K562 (cell line): Measurements from ENCODE around the gene PRSS57. TPM values are rescaled to one million over a fixed set of nuclear protein-coding genes. Genes with fewer than 3 reads are reported as not detected.

Source experiments
- ATAC-seq: fragments of 200-7000 bp; cut with Tn5 transposase; 3 replicates; pipeline ENCODE4 v1.9.1; 2020; ENCODE audit warnings: moderate library complexity
- BruUV-seq: library from RNA; stranded (reverse); fragments of 400-500 nt; replicated peaks from 2 replicates; lab custom pipeline; 2021; lab: Mats Ljungman, UMichigan
- CTCF ChIA-PET: fragments of 300-600 bp; formaldehyde crosslinking; extraction: SDS; loops from one replicate; lab custom pipeline; 2021; ENCODE audit warnings: low intra/inter-chr PET ratio; lab: Yijun Ruan, JAX
- POLR2A ChIA-PET: fragments of 300-600, 350-650 bp; sonication (Branson Sonifier 250); formaldehyde crosslinking; extraction: SDS; loops from one replicate; lab custom pipeline; 2021; ENCODE audit warnings: antibody characterized with exemption, inconsistent platforms; lab: Yijun Ruan, JAX
- DNase-seq, 4 experiments: peaks; one replicate each; pipeline versions ENCODE4 v3.0.0 to v3.0.0-alpha.2; 2011 to 2018; ENCODE audit warnings: low spot score in 3 of 4, mixed read lengths in 3 of 4; ENCODE audit errors: extremely low read depth in 1 of 4
- FAIRE-seq: peaks from 2 replicates; lab custom pipeline; 2011; peaks lifted over from hg19 to GRCh38; lab: Jason Lieb, UNC
- H2AFZ ChIP-seq: 2 replicates; pipeline ENCODE4 v1.6.0; 2011; ENCODE audit warnings: low read depth, low read length, control low read depth, inconsistent platforms
- H3K27ac ChIP-seq: fragments of 200-600 bp; 3 replicates; pipeline ENCODE4 v1.8.0; 2011; ENCODE audit warnings: low read depth, mild to moderate bottlenecking, control low read depth, inconsistent platforms, low read length, moderate library complexity, mixed read lengths; ENCODE audit errors: extremely low read depth
- H3K27me3 ChIP-seq, 2 experiments: fragments of 300-600 bp in 1 of 2; 2 replicates in 1 of 2; 3 replicates in 1 of 2; pipeline versions ENCODE4 v1.6.0 to v1.8.0; 2011; ENCODE audit warnings: inconsistent platforms in 2 of 2, low read length in 2 of 2, mild to moderate bottlenecking in 1 of 2, mixed read lengths in 1 of 2, moderate library complexity in 1 of 2; ENCODE audit not compliant: control insufficient read depth in 2 of 2, insufficient read depth in 2 of 2
- H3K36me3 ChIP-seq: fragments of 300-600 bp; 3 replicates; pipeline ENCODE4 v1.8.0; 2011; ENCODE audit warnings: mild to moderate bottlenecking, low read length, inconsistent platforms; ENCODE audit not compliant: control insufficient read depth, insufficient read depth
- H3K4me1 ChIP-seq, 2 experiments: fragments of 200-600 bp in 1 of 2; replicated peaks in 1 of 2; 2 replicates in 1 of 2; 3 replicates in 1 of 2; pipeline versions ENCODE4 v1.5.1 to v1.8.0; 2011; ENCODE audit warnings: inconsistent platforms in 2 of 2, low read length in 2 of 2, mild to moderate bottlenecking in 1 of 2, mixed read lengths in 1 of 2, moderate library complexity in 1 of 2; ENCODE audit not compliant: control insufficient read depth in 2 of 2, insufficient read depth in 2 of 2
- H3K4me2 ChIP-seq: 2 replicates; pipeline ENCODE4 v1.6.1; 2011; ENCODE audit warnings: low read length, control low read depth, inconsistent platforms, mixed read lengths; ENCODE audit not compliant: insufficient read depth
- H3K4me3 ChIP-seq: fragments of 200-600 bp; sonication (generic), shearing (Covaris generic); 2 replicates; pipeline ENCODE4 v1.5.1; 2016; ENCODE audit warnings: control low read depth, inconsistent platforms
- H3K79me2 ChIP-seq: fragments of 200-600 bp; 3 replicates; pipeline ENCODE4 v1.8.0; 2011; ENCODE audit warnings: low read length, inconsistent platforms; ENCODE audit not compliant: control insufficient read depth, insufficient read depth
- H3K9ac ChIP-seq, 2 experiments: 2 replicates each; pipeline versions ENCODE4 v1.6.0 to v1.6.1; 2011; ENCODE audit warnings: low read depth in 2 of 2, low read length in 2 of 2, control low read depth in 1 of 2, inconsistent platforms in 1 of 2, mild to moderate bottlenecking in 1 of 2, mixed read lengths in 1 of 2; ENCODE audit not compliant: insufficient read depth in 1 of 2
- H3K9me1 ChIP-seq: one replicate; pipeline ENCODE4 v1.6.0; 2011; ENCODE audit warnings: inconsistent platforms, mild to moderate bottlenecking, low read length, moderate library complexity; ENCODE audit not compliant: control insufficient read depth, insufficient read depth
- H3K9me3 ChIP-seq: replicated peaks from 2 replicates; pipeline ENCODE4 v1.5.1; 2011; ENCODE audit warnings: low read depth, low read length, inconsistent platforms; ENCODE audit not compliant: control insufficient read depth, insufficient read depth
- H4K20me1 ChIP-seq: replicated peaks from 2 replicates; pipeline ENCODE4 v1.6.1; 2011; ENCODE audit warnings: low read length, inconsistent platforms, mixed read lengths; ENCODE audit not compliant: control insufficient read depth, insufficient read depth
- ATF1 ChIP-seq, 2 experiments: fragments of 450-650 bp in 1 of 2; IDR thresholded peaks; 2 replicates each; pipeline ENCODE4 v1.6.1; 2016; ENCODE audit warnings: missing compliant biosample characterization in 1 of 2, missing genetic modification characterization in 1 of 2
- ETV5 ChIP-seq: sonication (generic); formaldehyde crosslinking; IDR thresholded peaks from 2 replicates; pipeline ENCODE4 v1.4.0; 2020; ENCODE audit warnings: low read depth, mild to moderate bottlenecking, missing genetic modification reagents
- FOXA1 ChIP-seq: fragments of 450-650 bp; IDR thresholded peaks from 2 replicates; pipeline ENCODE4 v1.6.1; 2016; ENCODE audit warnings: mild to moderate bottlenecking, borderline replicate concordance
- HNRNPLL ChIP-seq: fragments of 200-400 bp; formaldehyde crosslinking; IDR thresholded peaks from 2 replicates; pipeline ENCODE4 v1.6.1; 2017; ENCODE audit warnings: low read length, low read depth, mild to moderate bottlenecking; ENCODE audit not compliant: poor library complexity, severe bottlenecking
- KAT8 ChIP-seq: fragments of 450-650 bp; IDR thresholded peaks from 2 replicates; pipeline ENCODE4 v1.6.1; 2016; ENCODE audit warnings: low read depth, mild to moderate bottlenecking
- KLF1 ChIP-seq: fragments of 450-650 bp; IDR thresholded peaks from 2 replicates; pipeline ENCODE4 v1.6.1; 2016; ENCODE audit warnings: missing genetic modification characterization, missing compliant biosample characterization
- NR3C1 ChIP-seq: sonication (generic); formaldehyde crosslinking; IDR thresholded peaks from 2 replicates; pipeline ENCODE4 v1.8.1; 2022; ENCODE audit warnings: missing genetic modification reagents
- POLR2G ChIP-seq: fragments of 200-400 bp; formaldehyde crosslinking; IDR thresholded peaks from 2 replicates; pipeline ENCODE4 v1.6.1; 2017; ENCODE audit warnings: low read depth, mild to moderate bottlenecking, antibody characterized with exemption, low read length, moderate library complexity
- SP2 ChIP-seq: IDR thresholded peaks from 2 replicates; pipeline ENCODE4 v1.6.1; 2011; ENCODE audit warnings: mild to moderate bottlenecking, low read depth, low read length, moderate library complexity; ENCODE audit not compliant: poor library complexity, severe bottlenecking; ENCODE audit errors: extremely low read depth
- TCFL5 ChIP-seq: fragments of 250-450 bp; sonication (Bioruptor Pico); conservative IDR thresholded peaks from 2 replicates; pipeline ENCODE4 v1.6.1; 2021; ENCODE audit warnings: mild to moderate bottlenecking, moderate library complexity, matching md5 sums
- ZKSCAN3 ChIP-seq: fragments of 250-450 bp; sonication (Bioruptor Pico); IDR thresholded peaks from 2 replicates; pipeline ENCODE4 v1.4.0; 2020
- ZNF431 ChIP-seq: sonication (generic); formaldehyde crosslinking; IDR thresholded peaks from 2 replicates; pipeline ENCODE4 v1.8.0; 2022; ENCODE audit warnings: mild to moderate bottlenecking, missing genetic modification reagents
- ZNF445 ChIP-seq: fragments of 250-450 bp; sonication (Bioruptor Pico); IDR thresholded peaks from 2 replicates; pipeline ENCODE4 v1.4.0; 2020; ENCODE audit warnings: low read depth, mild to moderate bottlenecking, moderate library complexity
- ZNF586 ChIP-seq: fragments of 450-650 bp; formaldehyde crosslinking; conservative IDR thresholded peaks from 2 replicates; pipeline ENCODE4 v1.4.0; 2020; ENCODE audit warnings: mild to moderate bottlenecking, moderate library complexity
- WGBS: fragments of 100-300 bp; shearing (Covaris generic); methylation state at CpG from one replicate; pipeline ENCODE4 v1.1.6; 2016; ENCODE audit warnings: low coverage, mixed read lengths; ENCODE audit not compliant: insufficient coverage; ENCODE audit errors: missing lambda C conversion rate; 5-methylcytosine and 5-hydroxymethylcytosine counted together
- in situ Hi-C: fragments of 300-500 bp; cut with MboI; formaldehyde crosslinking; loops from 4 replicates; pipeline ENCODE4 v1.15.0; 2018; ENCODE audit warnings: inconsistent platforms, mixed read lengths
- intact Hi-C: fragments of 100-400 bp; cut with micrococcal nuclease; formaldehyde crosslinking; loops from 2 replicates; pipeline ENCODE4 v1.14.2; 2022
- polyA plus RNA-seq, 8 experiments: library from polyadenylated mRNA; depleted of rRNA in 4 of 8; stranded (reverse) in 5 of 8; unstranded in 3 of 8; fragments of >200 nt; fragmentation: Nextera tagmentation in 2 of 8; fragmentation: Illumina TruSeq in 1 of 8; extraction: Ambion mirVana in 2 of 8; extraction: Trizol in 1 of 8; gene quantifications; 2 replicates each; pipeline versions ENCODE4 v1.2.1 to v1.2.3, GENCODE V29; 2011 to 2014; ENCODE audit warnings: inconsistent platforms in 1 of 8, missing spikeins in 1 of 8
- total RNA-seq, 7 experiments: library from RNA; depleted of rRNA in 6 of 7; stranded (reverse); fragments of >200 nt in 6 of 7; fragmentation: Illumina TruSeq in 2 of 7; extraction: Trizol in 2 of 7; gene quantifications; 2 replicates each; pipeline versions ENCODE4 v1.2.1 to v1.2.3, GENCODE V29; 2011 to 2021; ENCODE audit warnings: low replicate concordance in 1 of 7
- TF ChIP-seq, protein P1 (sequence below): fragments of 450-650 bp; formaldehyde crosslinking; conservative IDR thresholded peaks from 2 replicates; pipeline ENCODE4 v1.4.0; 2022; ENCODE audit warnings: mild to moderate bottlenecking, missing genetic modification characterization
- TF ChIP-seq, protein P2 (sequence below): sonication (generic); formaldehyde crosslinking; IDR thresholded peaks from 2 replicates; pipeline ENCODE4 v1.8.1; 2023; ENCODE audit warnings: missing genetic modification reagents, mild to moderate bottlenecking, borderline replicate concordance

PRSS57 gene
- total and polyA plus RNA-seq, 9 of the 15 experiments (the other 6 are each of a cell fraction or from before 2014, with no cell fraction given) = 0.06 to 2.5 (median 1.3) TPM; not detected in 3

DNA sequence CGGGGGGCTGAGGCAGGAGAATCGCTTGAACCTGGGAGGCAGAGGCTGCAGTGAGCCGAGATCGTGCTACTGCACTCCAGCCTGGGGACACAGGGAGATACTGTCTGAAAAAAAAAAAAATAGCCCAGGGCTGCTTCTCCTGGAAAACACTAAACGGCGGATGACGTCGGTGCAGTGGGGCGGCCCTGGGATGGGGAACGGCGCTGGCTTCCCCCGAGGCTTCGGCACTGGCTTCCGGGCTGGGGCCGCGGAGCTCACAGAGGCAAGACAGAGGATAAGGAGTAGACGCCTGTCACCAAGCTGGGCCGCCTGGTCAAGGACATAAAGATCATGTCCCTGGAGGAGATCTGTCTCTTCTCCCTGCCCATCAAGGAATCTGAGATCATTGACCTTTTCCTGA is 5.0 kb downstream of the PRSS57 start:
- H3K9ac ChIP-seq = no peak overlapping the region

More for the DNA sequence above, 5.0 kb downstream of the PRSS57 start:
- Histone ChIP-seq H4K20me1 (no peaks in the 10 kb centered on the region), H2AFZ (no peak overlapping the region), H3K4me2 (no peak overlapping the region), H3K79me2 (no peaks in the 10 kb centered on the region), H3K4me1 (peaks cover 0 to 40% of the 10 kb centered on the region in 2 experiments; a peak in 2 of 5 replicates), H3K36me3 (no peaks in the 10 kb centered on the region), H3K4me3 (no peak overlapping the region), H3K27me3 (no peaks in the 10 kb centered on the region), H3K27ac (no peak overlapping the region), H3K9me1 (no peaks in the 10 kb centered on the region), H3K9me3 (no peaks in the 10 kb centered on the region)
- ChIA-PET CTCF (no interaction called here), POLR2A (interaction anchor here (1.1 kb wide), 1 partner anchor 13 kb away, joined by 5 read pairs; no protein-coding TSS in a partner anchor)
- DNase-seq = no peak
- ATAC-seq = no peak
- FAIRE-seq = no peak
- in situ Hi-C loops = no loop called here
- 49% methylated on average over 11 of the region's 18 CpGs for WGBS
- no TSS peak for BruUV-seq
- no peak for TF ChIP-seq ATF1 (CRISPR knock-in tag; IDR thresholded peaks at IDR 0.05)
- TF ChIP-seq ATF1 (tag; IDR thresholded peaks at IDR 0.05) = no peak
- TF ChIP-seq TCFL5 (CRISPR knock-in tag) = no peak
- TF ChIP-seq KAT8 = no peak
- TF ChIP-seq HNRNPLL = no peak
- TF ChIP-seq FOXA1 = no peak
- TF ChIP-seq KLF1 = no peak
- no peak for TF ChIP-seq ZKSCAN3 (CRISPR knock-in tag)
- TF ChIP-seq NR3C1 (CRISPR knock-in tag) = no peak
- TF ChIP-seq, protein P1, sequence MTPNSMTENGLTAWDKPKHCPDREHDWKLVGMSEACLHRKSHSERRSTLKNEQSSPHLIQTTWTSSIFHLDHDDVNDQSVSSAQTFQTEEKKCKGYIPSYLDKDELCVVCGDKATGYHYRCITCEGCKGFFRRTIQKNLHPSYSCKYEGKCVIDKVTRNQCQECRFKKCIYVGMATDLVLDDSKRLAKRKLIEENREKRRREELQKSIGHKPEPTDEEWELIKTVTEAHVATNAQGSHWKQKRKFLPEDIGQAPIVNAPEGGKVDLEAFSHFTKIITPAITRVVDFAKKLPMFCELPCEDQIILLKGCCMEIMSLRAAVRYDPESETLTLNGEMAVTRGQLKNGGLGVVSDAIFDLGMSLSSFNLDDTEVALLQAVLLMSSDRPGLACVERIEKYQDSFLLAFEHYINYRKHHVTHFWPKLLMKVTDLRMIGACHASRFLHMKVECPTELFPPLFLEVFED (CRISPR knock-in tag) = no peak
- no peak for TF ChIP-seq ZNF431 (CRISPR knock-in tag)
- TF ChIP-seq SP2 = no peak
- TF ChIP-seq, protein P2, sequence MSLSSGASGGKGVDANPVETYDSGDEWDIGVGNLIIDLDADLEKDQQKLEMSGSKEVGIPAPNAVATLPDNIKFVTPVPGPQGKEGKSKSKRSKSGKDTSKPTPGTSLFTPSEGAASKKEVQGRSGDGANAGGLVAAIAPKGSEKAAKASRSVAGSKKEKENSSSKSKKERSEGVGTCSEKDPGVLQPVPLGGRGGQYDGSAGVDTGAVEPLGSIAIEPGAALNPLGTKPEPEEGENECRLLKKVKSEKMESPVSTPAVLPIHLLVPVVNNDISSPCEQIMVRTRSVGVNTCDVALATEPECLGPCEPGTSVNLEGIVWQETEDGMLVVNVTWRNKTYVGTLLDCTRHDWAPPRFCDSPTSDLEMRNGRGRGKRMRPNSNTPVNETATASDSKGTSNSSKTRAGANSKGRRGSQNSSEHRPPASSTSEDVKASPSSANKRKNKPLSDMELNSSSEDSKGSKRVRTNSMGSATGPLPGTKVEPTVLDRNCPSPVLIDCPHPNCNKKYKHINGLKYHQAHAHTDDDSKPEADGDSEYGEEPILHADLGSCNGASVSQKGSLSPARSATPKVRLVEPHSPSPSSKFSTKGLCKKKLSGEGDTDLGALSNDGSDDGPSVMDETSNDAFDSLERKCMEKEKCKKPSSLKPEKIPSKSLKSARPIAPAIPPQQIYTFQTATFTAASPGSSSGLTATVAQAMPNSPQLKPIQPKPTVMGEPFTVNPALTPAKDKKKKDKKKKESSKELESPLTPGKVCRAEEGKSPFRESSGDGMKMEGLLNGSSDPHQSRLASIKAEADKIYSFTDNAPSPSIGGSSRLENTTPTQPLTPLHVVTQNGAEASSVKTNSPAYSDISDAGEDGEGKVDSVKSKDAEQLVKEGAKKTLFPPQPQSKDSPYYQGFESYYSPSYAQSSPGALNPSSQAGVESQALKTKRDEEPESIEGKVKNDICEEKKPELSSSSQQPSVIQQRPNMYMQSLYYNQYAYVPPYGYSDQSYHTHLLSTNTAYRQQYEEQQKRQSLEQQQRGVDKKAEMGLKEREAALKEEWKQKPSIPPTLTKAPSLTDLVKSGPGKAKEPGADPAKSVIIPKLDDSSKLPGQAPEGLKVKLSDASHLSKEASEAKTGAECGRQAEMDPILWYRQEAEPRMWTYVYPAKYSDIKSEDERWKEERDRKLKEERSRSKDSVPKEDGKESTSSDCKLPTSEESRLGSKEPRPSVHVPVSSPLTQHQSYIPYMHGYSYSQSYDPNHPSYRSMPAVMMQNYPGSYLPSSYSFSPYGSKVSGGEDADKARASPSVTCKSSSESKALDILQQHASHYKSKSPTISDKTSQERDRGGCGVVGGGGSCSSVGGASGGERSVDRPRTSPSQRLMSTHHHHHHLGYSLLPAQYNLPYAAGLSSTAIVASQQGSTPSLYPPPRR (CRISPR knock-in tag) = no peak
- TF ChIP-seq POLR2G = no peak
- TF ChIP-seq ZNF445 (CRISPR knock-in tag) = no peak
- no peak for TF ChIP-seq ZNF586 (CRISPR knock-in tag)
- TF ChIP-seq ETV5 (CRISPR knock-in tag) = no peak
- intact Hi-C loops = no loop called here
